Calu3 (cell line): ENCODE measurements around the gene TANGO6. TPM values are rescaled to one million over a fixed set of nuclear protein-coding genes. Genes with fewer than 3 reads are reported as not detected.

Source experiments
- BruUV-seq: library from RNA; stranded (reverse); fragments of 400-500 nt; replicated peaks from 2 replicates; lab custom pipeline; 2021; lab: Mats Ljungman, UMichigan
- CTCF ChIA-PET: fragments of 300-600 bp; sonication (Branson Sonifier 250); formaldehyde crosslinking; loops from one replicate; lab custom pipeline; 2022; ENCODE audit warnings: antibody characterized with exemption; lab: Charles Lee
- DNase-seq: peaks from one replicate; pipeline ENCODE4 v3.0.0; 2022
- H3K27ac Mint-ChIP-seq: one replicate; pipeline ENCODE4 v1.8.0; 2022; ENCODE audit warnings: mixed read lengths; ENCODE audit not compliant: unreplicated experiment
- H3K27me3 Mint-ChIP-seq: one replicate; pipeline ENCODE4 v1.8.0; 2022; ENCODE audit warnings: mixed read lengths; ENCODE audit not compliant: unreplicated experiment
- H3K36me3 Mint-ChIP-seq: one replicate; pipeline ENCODE4 v1.8.0; 2022; ENCODE audit warnings: mild to moderate bottlenecking, moderate library complexity, mixed read lengths; ENCODE audit not compliant: insufficient read depth, unreplicated experiment
- H3K4me1 Mint-ChIP-seq: one replicate; pipeline ENCODE4 v1.8.0; 2022; ENCODE audit warnings: mild to moderate bottlenecking, low read depth, mixed read lengths; ENCODE audit not compliant: unreplicated experiment
- H3K4me3 Mint-ChIP-seq: one replicate; pipeline ENCODE4 v1.8.0; 2022; ENCODE audit warnings: mild to moderate bottlenecking, low read depth, moderate library complexity, mixed read lengths; ENCODE audit not compliant: unreplicated experiment
- H3K9me3 Mint-ChIP-seq: one replicate; pipeline ENCODE4 v1.8.0; 2022; ENCODE audit warnings: low read depth, mixed read lengths; ENCODE audit not compliant: unreplicated experiment
- intact Hi-C: fragments of 100-400 bp; cut with micrococcal nuclease; formaldehyde crosslinking; loops from one replicate; pipeline ENCODE4 v1.10.0; 2022; ENCODE audit not compliant: unreplicated experiment
- total RNA-seq: library from RNA; stranded (reverse); gene quantifications from 2 replicates; pipeline ENCODE4 v1.2.3, GENCODE V29; 2022
- TF ChIP-seq, protein P1 (sequence below): fragments of 200-600 bp; IDR thresholded peaks from one replicate; pipeline ENCODE4 v1.8.0; 2022; ENCODE audit warnings: antibody characterized with exemption; ENCODE audit not compliant: unreplicated experiment

Gene TANGO6
- total RNA-seq, 1 experiment from 2014 or later = 18.0 TPM

DNA sequence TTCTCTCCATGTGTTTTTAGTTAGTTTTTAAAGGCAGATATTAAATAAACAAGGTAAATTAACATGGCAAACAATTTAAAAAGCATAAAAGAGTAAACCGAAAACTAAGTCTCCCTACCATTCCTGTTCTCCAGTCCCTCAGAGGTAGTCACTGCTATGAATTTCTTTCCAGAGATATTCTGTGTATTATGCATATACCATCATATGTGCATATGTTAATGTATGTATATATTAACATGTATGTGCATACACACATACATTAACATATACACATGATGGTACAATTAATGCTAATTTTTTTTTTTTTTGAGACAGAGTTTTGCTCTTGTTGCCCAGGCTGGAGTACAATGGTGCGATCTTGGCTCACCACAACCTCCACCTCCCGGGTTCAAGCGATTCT is 32.5 kb downstream of the TANGO6 start:
- Mint-ChIP-seq H3K4me3 (no peak overlapping the region), H3K27me3 (no peaks in the 10 kb centered on the region), H3K9me3 (no peaks in the 10 kb centered on the region), H3K27ac (no peak overlapping the region), H3K4me1 (peaks cover 7% of the 10 kb centered on the region), H3K36me3 (peaks cover 12% of the 10 kb centered on the region)
- BruUV-seq = no TSS peak
- CTCF ChIA-PET = interaction anchor here (0.5 kb wide), 1 partner anchor 251 kb away, joined by 3 read pairs; no protein-coding TSS in a partner anchor
- intact Hi-C loops = no loop called here
- TF ChIP-seq, protein P1, sequence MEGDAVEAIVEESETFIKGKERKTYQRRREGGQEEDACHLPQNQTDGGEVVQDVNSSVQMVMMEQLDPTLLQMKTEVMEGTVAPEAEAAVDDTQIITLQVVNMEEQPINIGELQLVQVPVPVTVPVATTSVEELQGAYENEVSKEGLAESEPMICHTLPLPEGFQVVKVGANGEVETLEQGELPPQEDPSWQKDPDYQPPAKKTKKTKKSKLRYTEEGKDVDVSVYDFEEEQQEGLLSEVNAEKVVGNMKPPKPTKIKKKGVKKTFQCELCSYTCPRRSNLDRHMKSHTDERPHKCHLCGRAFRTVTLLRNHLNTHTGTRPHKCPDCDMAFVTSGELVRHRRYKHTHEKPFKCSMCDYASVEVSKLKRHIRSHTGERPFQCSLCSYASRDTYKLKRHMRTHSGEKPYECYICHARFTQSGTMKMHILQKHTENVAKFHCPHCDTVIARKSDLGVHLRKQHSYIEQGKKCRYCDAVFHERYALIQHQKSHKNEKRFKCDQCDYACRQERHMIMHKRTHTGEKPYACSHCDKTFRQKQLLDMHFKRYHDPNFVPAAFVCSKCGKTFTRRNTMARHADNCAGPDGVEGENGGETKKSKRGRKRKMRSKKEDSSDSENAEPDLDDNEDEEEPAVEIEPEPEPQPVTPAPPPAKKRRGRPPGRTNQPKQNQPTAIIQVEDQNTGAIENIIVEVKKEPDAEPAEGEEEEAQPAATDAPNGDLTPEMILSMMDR = no peak
- DNase-seq = no peak

DNA sequence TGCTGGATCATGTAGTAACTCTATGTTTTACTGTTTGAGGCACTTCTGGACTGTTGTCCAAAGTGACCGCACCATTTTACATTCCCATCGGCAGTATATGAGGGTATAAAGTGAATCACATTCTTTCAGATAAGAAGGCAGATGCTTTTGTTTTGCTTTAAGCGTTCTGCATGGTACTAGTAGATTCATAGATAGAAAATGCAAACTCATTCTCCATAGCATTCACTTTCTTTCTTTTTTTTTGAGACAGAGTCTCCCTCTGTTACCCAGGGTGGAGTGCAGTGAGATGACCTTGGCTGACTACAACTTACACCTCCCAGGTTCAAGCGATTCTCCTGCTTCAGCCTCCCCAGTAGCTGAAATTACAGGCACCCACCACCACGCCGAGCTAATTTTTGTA is 40.4 kb downstream of the TANGO6 start:
- CTCF ChIA-PET = no interaction called here
- TF ChIP-seq, protein P1 = no peak
- Mint-ChIP-seq H3K4me1 (peaks cover 8% of the 10 kb centered on the region), H3K4me3 (no peak overlapping the region), H3K27me3 (no peaks in the 10 kb centered on the region), H3K27ac (no peak overlapping the region), H3K36me3 (peaks cover 7% of the 10 kb centered on the region), H3K9me3 (no peaks in the 10 kb centered on the region)
- DNase-seq = no peak
- BruUV-seq = no TSS peak
- intact Hi-C loops = no loop called here

DNA sequence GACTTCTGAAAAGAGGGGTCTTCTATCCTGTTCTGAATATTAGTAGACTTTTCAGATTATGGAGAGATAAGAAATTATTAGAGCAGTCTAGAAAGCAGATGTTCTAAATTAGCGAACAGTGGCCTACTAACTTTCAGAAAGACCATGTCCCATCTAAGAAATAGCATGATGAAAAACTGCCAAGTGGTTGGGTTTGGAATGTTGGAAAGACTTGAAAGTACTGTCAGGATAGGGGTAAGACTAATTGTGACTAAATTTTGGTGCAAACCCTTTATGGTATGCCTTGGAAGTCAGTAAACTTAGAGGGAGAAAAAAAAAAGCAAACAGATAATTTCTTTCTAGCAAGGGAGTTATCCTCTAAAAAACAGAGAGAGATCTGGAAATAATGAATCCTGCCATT is 41.1 kb downstream of the TANGO6 start:
- DNase-seq = no peak
- no TSS peak for BruUV-seq
- CTCF ChIA-PET = no interaction called here
- H3K9me3 Mint-ChIP-seq = no peaks in the 10 kb centered on the region
- no peak overlapping the region for H3K4me3 Mint-ChIP-seq
- intact Hi-C loops = no loop called here
- H3K4me1 Mint-ChIP-seq = peaks cover 8% of the 10 kb centered on the region
- H3K27me3 Mint-ChIP-seq = no peaks in the 10 kb centered on the region
- no peak overlapping the region for H3K27ac Mint-ChIP-seq
- TF ChIP-seq, protein P1 = no peak
- peaks cover 7% of the 10 kb centered on the region for H3K36me3 Mint-ChIP-seq

DNA sequence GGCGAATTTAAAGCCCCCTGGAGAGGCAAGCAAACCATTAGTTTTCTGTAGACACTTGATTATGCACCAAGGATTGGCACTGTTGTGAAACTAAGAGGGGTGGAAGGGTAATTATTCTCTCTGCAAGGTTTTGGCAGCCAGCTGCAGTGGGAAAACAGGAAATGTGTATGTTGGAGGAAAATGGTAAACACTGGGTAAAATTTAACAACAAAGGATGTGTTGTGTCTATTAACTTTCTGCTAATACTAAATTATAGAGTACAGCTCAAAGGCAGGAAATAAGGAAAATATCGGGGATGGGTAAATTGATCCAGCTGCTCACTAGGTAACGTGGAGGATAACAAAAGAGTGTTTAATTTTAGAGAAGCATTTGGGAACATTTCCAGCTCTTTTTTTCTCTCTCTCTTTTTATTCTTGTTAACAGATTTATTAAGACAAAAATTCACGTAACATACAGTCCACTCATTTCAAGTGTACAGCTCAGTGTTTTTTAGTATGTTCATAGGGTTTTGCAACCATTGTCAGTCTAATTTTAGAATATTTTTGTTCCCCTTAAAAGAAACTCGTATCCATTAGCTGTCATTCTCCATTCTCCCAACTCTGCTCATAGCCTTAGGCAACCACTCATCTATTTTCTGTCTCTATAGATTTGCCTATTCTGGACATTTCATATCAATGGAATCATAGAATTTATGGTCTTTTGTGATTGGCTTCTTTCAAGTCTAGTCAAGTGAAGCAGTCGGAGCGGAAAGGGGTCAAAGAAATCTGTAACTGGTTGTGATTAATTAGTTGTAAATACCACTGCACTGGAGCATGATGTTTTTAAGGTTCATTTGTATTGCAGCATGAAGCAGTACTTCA is 41.8 kb downstream of the TANGO6 start:
- Mint-ChIP-seq H3K36me3 (peaks cover 2% of the 10 kb centered on the region), H3K27me3 (no peaks in the 10 kb centered on the region), H3K4me3 (no peak overlapping the region), H3K9me3 (no peaks in the 10 kb centered on the region), H3K27ac (no peak overlapping the region), H3K4me1 (peaks cover 8% of the 10 kb centered on the region)
- no peak for DNase-seq
- TF ChIP-seq, protein P1 = no peak
- CTCF ChIA-PET = interaction anchor here (0.6 to 1.9 kb wide), 2 partner anchors 135 to 295 kb away, joined by 3 to 5 read pairs; no protein-coding TSS in a partner anchor
- intact Hi-C loops = no loop called here
- BruUV-seq = no TSS peak
